OCI-LY1 (cell line): ENCODE data around the gene BOLA2B.
"Not testable (repeated sequence)": the region's sequence is repeated elsewhere in the genome, so short reads cannot be mapped to it uniquely, and the experiment has no call there.

Source experiments
- H2AFZ ChIP-seq: fragments of 200-600 bp; sonication (generic), shearing (Covaris generic); 2 replicates; pipeline ENCODE4 v1.6.0; 2014; ENCODE audit warnings: antibody characterized with exemption, mild to moderate bottlenecking, low read length
- H3F3A ChIP-seq: fragments of 200-600 bp; sonication (generic), shearing (Covaris generic); 2 replicates; pipeline ENCODE4 v1.6.0; 2014; ENCODE audit warnings: mild to moderate bottlenecking, antibody characterized with exemption, low read length, moderate library complexity; ENCODE audit not compliant: insufficient read depth
- H3K27ac ChIP-seq: fragments of 200-600 bp; sonication (generic); 2 replicates; pipeline ENCODE4 v1.5.1; 2014; ENCODE audit warnings: low read length, mixed run types, mild to moderate bottlenecking, low read depth; ENCODE audit not compliant: poor library complexity, severe bottlenecking
- H3K27me3 ChIP-seq: fragments of 200-600 bp; sonication (generic); 2 replicates; pipeline ENCODE4 v1.6.0; 2014; ENCODE audit warnings: antibody characterized with exemption, mild to moderate bottlenecking, low read length, moderate library complexity; ENCODE audit not compliant: insufficient read depth
- H3K36me3 ChIP-seq: fragments of 200-600 bp; sonication (generic); 2 replicates; pipeline ENCODE4 v1.6.1; 2014; ENCODE audit warnings: mild to moderate bottlenecking, antibody characterized with exemption, low read length, moderate library complexity, mixed read lengths; ENCODE audit not compliant: insufficient read depth
- H3K4me1 ChIP-seq: fragments of 200-600 bp; sonication (generic); 2 replicates; pipeline ENCODE4 v1.5.1; 2014; ENCODE audit warnings: mild to moderate bottlenecking, low read length, moderate library complexity; ENCODE audit not compliant: insufficient read depth, severe bottlenecking
- H3K4me2 ChIP-seq: fragments of 200-600 bp; sonication (generic), shearing (Covaris generic); 2 replicates; pipeline ENCODE4 v1.6.1; 2014; ENCODE audit warnings: low read length
- H3K4me3 ChIP-seq: fragments of 200-600 bp; sonication (generic); 2 replicates; pipeline ENCODE4 v1.5.1; 2014; ENCODE audit warnings: low read length, low read depth, mild to moderate bottlenecking, mixed read lengths; ENCODE audit not compliant: poor library complexity, severe bottlenecking
- H3K79me2 ChIP-seq: fragments of 200-600 bp; shearing (Covaris generic); 2 replicates; pipeline ENCODE4 v1.6.1; 2016; ENCODE audit warnings: mixed run types, low read length, mixed read lengths; ENCODE audit not compliant: insufficient read depth
- H3K9ac ChIP-seq: fragments of 200-600 bp; sonication (generic), shearing (Covaris generic); 2 replicates; pipeline ENCODE4 v1.6.1; 2014; ENCODE audit warnings: mild to moderate bottlenecking, low read length, mixed read lengths
- H3K9me2 ChIP-seq: fragments of 200-600 bp; sonication (generic), shearing (Covaris generic); 2 replicates; pipeline ENCODE4 v1.6.1; 2014; ENCODE audit warnings: low read depth, mild to moderate bottlenecking, low read length, mixed read lengths
- H3K9me3 ChIP-seq: fragments of 200-600 bp; shearing (Covaris generic); 2 replicates; pipeline ENCODE4 v1.6.1; 2014; ENCODE audit warnings: low read length, mixed read lengths
- H4K20me1 ChIP-seq: fragments of 200-600 bp; sonication (generic), shearing (Covaris generic); 2 replicates; pipeline ENCODE4 v1.6.0; 2016; ENCODE audit warnings: mild to moderate bottlenecking, low read length; ENCODE audit not compliant: insufficient read depth

BOLA2B gene

DNA sequence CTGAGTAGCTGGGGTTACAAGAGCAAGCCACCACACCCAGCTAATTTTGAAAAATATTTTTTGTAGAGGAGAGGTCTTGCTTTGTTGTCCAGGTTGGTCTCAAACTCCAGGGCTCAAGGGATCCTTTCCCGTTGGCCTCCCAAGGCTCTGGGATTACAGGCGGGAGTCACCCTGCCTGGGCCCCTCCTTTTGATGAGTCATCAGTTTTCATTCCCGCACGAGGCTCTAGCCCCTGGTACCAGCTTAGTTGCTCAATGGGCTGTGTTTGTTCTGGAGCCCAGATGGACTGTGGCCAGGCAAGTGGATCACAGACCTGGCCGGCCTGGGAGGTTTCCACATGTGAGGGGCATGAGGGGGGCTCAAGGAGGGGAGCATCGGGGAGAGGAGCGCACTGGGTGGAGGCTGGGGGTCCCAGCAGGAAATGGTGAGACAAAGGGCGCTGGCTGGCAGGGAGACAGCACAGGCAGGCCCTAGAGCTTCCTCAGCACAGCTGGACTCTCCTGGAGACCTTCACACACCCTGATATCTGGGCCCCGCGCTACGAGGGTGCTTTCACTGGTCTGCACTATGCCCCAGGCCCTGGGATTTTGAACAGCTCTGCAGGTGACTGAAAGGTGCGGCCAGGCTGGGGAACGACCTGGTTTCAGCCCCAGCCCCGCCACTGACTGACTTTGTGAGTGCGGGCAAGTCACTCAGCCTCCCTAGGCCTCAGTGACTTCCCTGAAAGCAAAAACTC is 6.3 kb upstream of the BOLA2B start:
- not testable (repeated sequence) for H3F3A ChIP-seq, H4K20me1 ChIP-seq, H3K9me2 ChIP-seq, H3K4me1 ChIP-seq, H3K79me2 ChIP-seq, H3K27ac ChIP-seq, H3K36me3 ChIP-seq, H3K9ac ChIP-seq, H3K4me3 ChIP-seq, H2AFZ ChIP-seq, H3K27me3 ChIP-seq, H3K4me2 ChIP-seq, H3K9me3 ChIP-seq

DNA sequence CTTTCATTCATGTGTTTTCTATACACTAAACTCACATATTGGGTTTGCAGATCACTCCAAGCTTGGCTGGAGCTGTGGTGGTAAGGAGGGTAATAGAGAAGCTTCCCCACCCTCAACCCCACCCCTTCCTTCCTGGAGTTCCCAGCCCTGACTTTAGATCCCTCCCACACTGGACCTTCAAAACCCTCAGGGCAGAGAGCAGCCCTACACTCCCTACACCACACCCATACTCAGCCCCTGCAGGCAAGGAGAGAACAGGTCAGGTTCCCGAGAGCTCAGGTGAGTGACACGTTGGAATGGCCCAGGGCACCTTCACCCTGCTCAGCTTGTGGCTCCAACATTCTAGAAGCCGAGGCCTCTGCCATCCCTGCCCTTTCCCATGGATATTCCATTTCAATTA is 5.6 kb upstream of the BOLA2B start, which contains the start of gene SULT1A3:
TSS of gene SULT1A3 (plus strand) at position 207 of the 400 bp plus-strand sequence. CDS start 1,474 bp downstream, outside the sequence.
- not testable (repeated sequence) for H3K9me3 ChIP-seq, H4K20me1 ChIP-seq, H3K27me3 ChIP-seq, H3K27ac ChIP-seq, H3K4me2 ChIP-seq, H3K36me3 ChIP-seq, H3K9me2 ChIP-seq, H3K9ac ChIP-seq, H3K79me2 ChIP-seq, H3F3A ChIP-seq, H2AFZ ChIP-seq, H3K4me1 ChIP-seq, H3K4me3 ChIP-seq

DNA sequence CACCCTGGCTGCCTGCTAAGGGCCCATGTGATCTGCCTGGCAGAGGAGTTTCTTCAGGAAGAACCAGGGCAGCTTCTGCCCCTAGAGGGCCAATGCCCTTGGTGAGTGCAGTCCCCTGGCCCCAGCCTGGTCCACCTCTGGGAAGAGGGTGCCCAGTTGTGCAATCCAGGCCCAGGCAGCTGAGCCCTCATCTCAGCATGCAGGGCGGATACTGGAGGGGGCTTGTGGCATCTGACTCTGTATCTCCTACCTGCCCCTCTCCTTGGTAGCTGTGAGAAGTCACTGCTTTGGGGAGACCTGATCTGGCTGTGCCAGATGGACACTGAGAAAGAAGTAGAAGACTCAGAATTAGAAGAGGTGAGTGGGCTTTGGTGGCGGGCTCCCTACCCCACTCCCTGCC is 3.5 kb upstream of the BOLA2B start:
- H3K4me2 ChIP-seq, H3F3A ChIP-seq, H3K27ac ChIP-seq, H3K79me2 ChIP-seq, H3K36me3 ChIP-seq, H4K20me1 ChIP-seq, H3K4me3 ChIP-seq, H2AFZ ChIP-seq, H3K4me1 ChIP-seq, H3K27me3 ChIP-seq, H3K9ac ChIP-seq, H3K9me3 ChIP-seq, H3K9me2 ChIP-seq: not testable (repeated sequence)

DNA sequence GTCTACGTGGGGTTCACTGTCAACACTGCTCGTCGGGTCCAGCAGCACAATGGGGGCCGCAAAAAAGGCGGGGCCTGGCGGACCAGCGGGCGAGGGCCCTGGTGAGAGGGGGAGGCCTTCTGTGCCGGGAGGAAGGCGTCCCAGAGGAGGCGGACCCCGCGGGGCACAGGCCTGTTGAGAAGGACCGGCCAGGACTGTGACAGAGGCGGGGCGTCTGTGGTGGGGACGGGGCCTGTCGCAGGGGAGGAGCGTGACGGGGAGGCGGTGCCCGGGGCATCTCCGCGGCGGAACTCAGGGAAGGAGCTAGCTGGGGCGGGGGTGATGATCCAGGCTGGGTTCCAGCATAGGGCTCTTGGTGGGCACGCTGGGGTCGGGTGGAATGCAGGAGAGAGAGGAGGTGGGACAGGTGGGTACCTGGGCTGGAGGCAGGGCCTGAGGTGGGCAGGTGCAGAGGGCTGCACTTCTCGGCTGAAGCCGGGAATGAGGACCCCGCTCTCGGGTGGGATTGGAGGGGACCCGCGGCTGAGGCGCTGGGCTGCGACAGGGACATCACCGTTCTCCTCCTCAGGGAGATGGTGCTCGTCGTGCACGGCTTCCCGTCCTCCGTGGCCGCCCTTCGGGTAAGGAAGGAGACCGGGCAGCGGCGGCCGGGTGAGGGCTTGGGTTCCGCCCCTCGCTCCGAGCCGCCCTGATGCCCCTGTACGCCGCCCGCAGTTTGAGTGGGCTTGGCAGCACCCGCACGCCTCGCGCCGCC is 883 bp upstream of the BOLA2B start:
- H3K4me3 ChIP-seq, result peak overlapping the region; percentile 54
- not testable (repeated sequence) for H3K9ac ChIP-seq

DNA sequence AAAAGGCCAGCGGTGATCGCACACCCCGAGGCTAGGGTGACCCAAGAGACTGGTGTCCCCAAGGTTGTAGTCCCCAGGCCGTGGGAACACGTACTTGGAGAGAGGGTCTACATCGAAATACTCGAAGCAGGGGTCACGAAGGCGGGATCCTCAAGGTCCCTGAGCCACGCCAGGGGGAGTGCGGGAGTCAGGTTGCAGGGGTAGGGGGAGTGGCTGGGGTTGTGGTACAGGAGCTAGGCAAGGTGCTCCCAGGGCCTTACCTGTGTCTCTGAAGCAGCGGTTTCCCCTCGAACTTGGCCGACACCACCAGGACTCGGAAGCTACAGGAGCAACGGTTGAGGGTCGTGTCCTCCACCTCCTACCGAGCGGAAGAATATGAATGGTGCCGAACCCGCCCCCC is 368 bp downstream of the BOLA2B start:
- not testable (repeated sequence) for H3K4me1 ChIP-seq, H3K27me3 ChIP-seq, H2AFZ ChIP-seq, H3K79me2 ChIP-seq, H3K9me3 ChIP-seq, H3K9me2 ChIP-seq, H3K4me2 ChIP-seq, H3K9ac ChIP-seq, H3K27ac ChIP-seq, H3K36me3 ChIP-seq, H3K4me3 ChIP-seq, H4K20me1 ChIP-seq, H3F3A ChIP-seq

More for the DNA sequence above, 883 bp upstream of the BOLA2B start:
- H3K9me2 ChIP-seq, H3K9me3 ChIP-seq, H3K27ac ChIP-seq, H3K27me3 ChIP-seq, H3K36me3 ChIP-seq, H3F3A ChIP-seq, H3K79me2 ChIP-seq, H2AFZ ChIP-seq, H3K4me1 ChIP-seq, H4K20me1 ChIP-seq: not testable (repeated sequence)
- H3K4me2 ChIP-seq, result peak overlapping the region; percentile 46; the same call in 1 of the 2 replicates

DNA sequence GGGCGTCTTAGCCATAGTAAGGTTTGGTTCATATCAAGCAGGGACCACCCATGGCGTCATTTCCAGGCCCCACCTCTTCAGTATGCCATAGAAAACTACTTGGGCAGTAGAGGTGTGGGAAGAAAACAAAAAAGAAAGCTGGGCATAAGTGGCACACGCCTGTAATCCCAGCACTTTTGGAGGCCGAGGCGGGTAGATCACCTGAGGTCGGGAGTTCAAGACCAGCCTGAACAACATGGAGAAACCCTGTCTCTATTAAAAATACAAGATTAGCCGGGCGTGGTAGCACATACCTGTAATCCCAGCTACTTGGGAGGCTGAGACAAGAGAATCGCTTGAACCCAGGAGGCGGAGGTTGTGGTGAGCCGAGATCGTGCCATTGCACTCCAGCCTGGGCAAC is 2.3 kb downstream of the BOLA2B start:
- not testable (repeated sequence) for H3K4me3 ChIP-seq, H3K27me3 ChIP-seq

More for the DNA sequence above, 2.3 kb downstream of the BOLA2B start:
- H3K79me2 ChIP-seq, H4K20me1 ChIP-seq, H3K27ac ChIP-seq, H3K9ac ChIP-seq, H3K9me2 ChIP-seq, H3F3A ChIP-seq, H3K4me2 ChIP-seq, H2AFZ ChIP-seq, H3K9me3 ChIP-seq: not testable (repeated sequence)
- Histone ChIP-seq H3K36me3 (peaks cover 22% of the 10 kb centered on the region), H3K4me1 (peaks cover 14% of the 10 kb centered on the region)
